ENCODE measurements around the gene FHIT. TPM values are rescaled to one million over a fixed set of nuclear protein-coding genes. Genes with fewer than 3 reads are reported as not detected.
A peak's percentile ranks its signal among the peaks of the same experiment; 100 is the strongest.

The FHIT gene
- total and polyA plus RNA-seq, 2 experiments from 2014 or later, result 0.22 to 0.90 TPM

DNA sequence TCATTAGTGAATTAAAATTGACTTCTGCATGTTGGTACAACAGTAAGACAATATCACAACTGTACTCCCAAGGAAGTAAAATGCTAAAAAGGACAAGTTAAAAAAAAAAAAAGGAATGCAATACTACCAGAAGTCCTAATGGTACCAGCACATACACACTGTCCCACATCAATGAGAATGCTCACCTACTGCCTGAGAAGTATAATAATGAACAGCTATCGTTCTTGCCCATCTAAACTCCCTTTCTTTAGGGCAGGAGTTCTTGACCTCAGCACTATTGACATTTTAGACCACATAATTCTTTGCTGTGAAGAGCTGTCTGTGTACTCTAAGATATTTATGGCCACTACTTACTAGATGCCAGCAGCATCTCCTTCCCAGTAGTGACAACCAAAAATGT lies 651.7 kb downstream of the FHIT start:
- Histone ChIP-seq H3K9ac (no peak overlapping the region), H3K4me2 (ENCODE audit: unreplicated experiment) (no peak overlapping the region), H3F3A (ENCODE audit: insufficient read depth) (no peaks in the 10 kb centered on the region), H3K27ac (no peak overlapping the region), H3K4me3 (no peak overlapping the region), H3K79me2 (ENCODE audit: insufficient read depth) (no peaks in the 10 kb centered on the region), H3K27me3 (replicated peaks; ENCODE audit: insufficient read depth) (no peaks in the 10 kb centered on the region), H3K9me3 (ENCODE audit: low read depth) (no peaks in the 10 kb centered on the region), H2AFZ (no peak overlapping the region), H4K20me1 (ENCODE audit: insufficient read depth) (no peaks in the 10 kb centered on the region), H3K9me2 (ENCODE audit: insufficient read depth) (no peaks in the 10 kb centered on the region), H3K4me1 (ENCODE audit: insufficient read depth) (0 out of 2 replicates have a peak, but pooled peaks cover 10% of the 10 kb centered on the region), H3K36me3 (ENCODE audit: low read depth) (no peaks in the 10 kb centered on the region)
- in situ Hi-C loops (cut with MboI), result loop anchor here (25.0 kb wide), 1 partner anchor 1588 kb away; no protein-coding TSS in a partner anchor
- 38 to 45% methylated on average over 1 of the region's 1 CpG for WGBS, 2 experiments (ENCODE audit: low coverage in 1 of 2, low lambda C conversion rate in 2 of 2, missing lambda C conversion rate in 2 of 2)
- no peak for DNase-seq
- TF ChIP-seq EZH2 (IDR thresholded peaks at IDR 0.05; ENCODE audit: insufficient read depth, poor library complexity, severe bottlenecking) (no peak), EZH2phosphoT487 (IDR thresholded peaks at IDR 0.05; ENCODE audit: insufficient read depth, low read depth) (no peak)

DNA sequence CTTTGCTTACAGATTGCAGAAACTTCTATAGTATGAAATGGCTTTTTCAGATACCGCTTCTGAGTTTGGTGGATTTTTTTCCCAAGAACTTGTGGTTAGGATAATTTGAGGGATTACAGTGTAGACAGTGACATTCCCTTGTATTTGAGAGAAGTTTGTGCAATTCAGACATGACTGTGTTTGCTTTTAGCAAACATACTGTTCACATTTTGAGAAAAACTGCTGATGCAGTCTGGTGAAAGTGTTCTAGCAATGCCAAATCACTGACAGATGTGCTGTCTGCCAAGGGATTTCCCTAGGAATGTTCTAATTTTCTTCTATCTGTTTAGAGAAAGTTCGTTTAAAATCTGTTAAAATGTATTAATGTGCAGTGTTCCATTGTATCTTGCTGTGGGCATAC lies 652.6 kb downstream of the FHIT start:
- in situ Hi-C loops (cut with MboI), result loop anchor here (25.0 kb wide), 1 partner anchor 1589 kb away; no protein-coding TSS in a partner anchor
- DNase-seq, result peak; percentile 33

DNA sequence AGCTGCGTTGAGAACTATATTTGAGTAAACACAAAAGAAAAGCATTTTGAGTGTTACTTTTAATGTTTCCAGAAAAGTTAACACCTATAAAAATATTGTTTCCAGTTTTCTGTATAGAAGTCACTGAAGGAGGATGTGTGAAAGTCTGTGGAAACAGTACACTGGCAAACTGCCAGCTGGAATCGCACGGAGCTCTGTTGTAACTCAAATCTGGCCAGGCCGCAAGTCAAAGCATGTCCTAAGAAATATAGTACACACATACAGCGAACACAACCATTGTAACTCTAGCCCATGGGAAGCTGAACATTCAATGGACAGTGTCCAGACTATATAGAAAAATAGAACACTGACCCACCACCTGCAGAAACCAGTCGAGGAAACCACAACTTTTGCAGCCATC lies 657.2 kb downstream of the FHIT start:
- WGBS, 2 experiments (ENCODE audit: low coverage in 1 of 2, low lambda C conversion rate in 2 of 2, missing lambda C conversion rate in 2 of 2), result 40 to 45% methylated on average over 6 of the region's 6 CpGs
- no peak for DNase-seq
- H3F3A ChIP-seq (ENCODE audit: insufficient read depth), result peaks cover 3% of the 10 kb centered on the region; the same call in 1 of the 2 replicates
- no peaks in the 10 kb centered on the region for H3K36me3 ChIP-seq (ENCODE audit: low read depth)
- no peaks in the 10 kb centered on the region for H4K20me1 ChIP-seq (ENCODE audit: insufficient read depth)
- H3K4me1 ChIP-seq (ENCODE audit: insufficient read depth), result peaks cover 10% of the 10 kb centered on the region; the same call in 1 of the 2 replicates
- no peak overlapping the region for H3K4me2 ChIP-seq (ENCODE audit: unreplicated experiment)
- H3K27me3 ChIP-seq (replicated peaks; ENCODE audit: insufficient read depth), result no peaks in the 10 kb centered on the region
- H3K9ac ChIP-seq, result no peak overlapping the region
- H3K79me2 ChIP-seq (ENCODE audit: insufficient read depth), result no peaks in the 10 kb centered on the region
- H2AFZ ChIP-seq, result no peak overlapping the region
- H3K27ac ChIP-seq, result no peak overlapping the region
- no peaks in the 10 kb centered on the region for H3K9me3 ChIP-seq (ENCODE audit: low read depth)
- in situ Hi-C loops (cut with MboI), result loop anchor here (25.0 kb wide), 1 partner anchor 1593 kb away; no protein-coding TSS in a partner anchor
- TF ChIP-seq EZH2 (IDR thresholded peaks at IDR 0.05; ENCODE audit: insufficient read depth, poor library complexity, severe bottlenecking), result no peak
- no peak for TF ChIP-seq EZH2phosphoT487 (IDR thresholded peaks at IDR 0.05; ENCODE audit: insufficient read depth, low read depth)
- H3K9me2 ChIP-seq (ENCODE audit: insufficient read depth), result no peaks in the 10 kb centered on the region
- H3K4me3 ChIP-seq, result no peak overlapping the region

More for the DNA sequence above, 652.6 kb downstream of the FHIT start:
- 27 to 32% methylated on average over 2 of the region's 2 CpGs for WGBS, 2 experiments (ENCODE audit: low coverage in 1 of 2, low lambda C conversion rate in 2 of 2, missing lambda C conversion rate in 2 of 2)
- no peaks in the 10 kb centered on the region for H3K9me3 ChIP-seq (ENCODE audit: low read depth)
- 0 out of 2 replicates have a peak, but pooled peaks cover 8% of the 10 kb centered on the region for H3K4me1 ChIP-seq (ENCODE audit: insufficient read depth)
- H3F3A ChIP-seq (ENCODE audit: insufficient read depth), result no peaks in the 10 kb centered on the region
- no peaks in the 10 kb centered on the region for H3K36me3 ChIP-seq (ENCODE audit: low read depth)
- H4K20me1 ChIP-seq (ENCODE audit: insufficient read depth), result no peaks in the 10 kb centered on the region
- H2AFZ ChIP-seq, result no peak overlapping the region
- no peaks in the 10 kb centered on the region for H3K27me3 ChIP-seq (replicated peaks; ENCODE audit: insufficient read depth)
- no peak overlapping the region for H3K4me2 ChIP-seq (ENCODE audit: unreplicated experiment)
- H3K9ac ChIP-seq, result no peak overlapping the region
- no peak overlapping the region for H3K4me3 ChIP-seq
- H3K79me2 ChIP-seq (ENCODE audit: insufficient read depth), result no peaks in the 10 kb centered on the region
- TF ChIP-seq EZH2 (IDR thresholded peaks at IDR 0.05; ENCODE audit: insufficient read depth, poor library complexity, severe bottlenecking) (no peak), EZH2phosphoT487 (IDR thresholded peaks at IDR 0.05; ENCODE audit: insufficient read depth, low read depth) (no peak)
- no peak overlapping the region for H3K27ac ChIP-seq
- no peaks in the 10 kb centered on the region for H3K9me2 ChIP-seq (ENCODE audit: insufficient read depth)

DNA sequence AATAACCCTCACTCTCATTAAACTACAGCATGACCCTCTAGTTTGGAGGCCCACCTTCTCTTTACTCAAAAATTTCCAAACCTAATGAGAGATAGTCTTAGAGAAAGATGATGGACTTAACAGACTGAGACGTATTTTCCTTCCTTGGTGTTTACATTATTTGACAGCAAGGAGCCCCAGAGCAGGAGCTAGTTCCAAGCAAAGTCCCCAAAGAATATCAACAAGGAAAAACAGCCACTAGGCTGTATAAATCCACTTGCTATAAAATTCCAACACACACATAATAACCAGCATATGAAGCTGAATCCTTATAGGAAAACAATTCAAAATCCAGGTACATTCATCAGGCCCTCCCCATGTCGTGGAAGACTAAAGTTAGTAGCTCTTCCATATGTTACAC lies 660.0 kb downstream of the FHIT start:
- Histone ChIP-seq H2AFZ (no peak overlapping the region), H3K9ac (no peak overlapping the region), H3K79me2 (ENCODE audit: insufficient read depth) (no peaks in the 10 kb centered on the region), H3K9me3 (ENCODE audit: low read depth) (no peaks in the 10 kb centered on the region), H3F3A (ENCODE audit: insufficient read depth) (peaks cover 19% of the 10 kb centered on the region), H3K36me3 (ENCODE audit: low read depth) (no peaks in the 10 kb centered on the region), H3K4me3 (no peak overlapping the region), H3K27ac (no peak overlapping the region), H3K4me1 (ENCODE audit: insufficient read depth) (peaks cover 14% of the 10 kb centered on the region), H3K9me2 (ENCODE audit: insufficient read depth) (no peaks in the 10 kb centered on the region), H3K27me3 (replicated peaks; ENCODE audit: insufficient read depth) (no peaks in the 10 kb centered on the region), H3K4me2 (ENCODE audit: unreplicated experiment) (no peak overlapping the region), H4K20me1 (ENCODE audit: insufficient read depth) (no peaks in the 10 kb centered on the region)
- no peak for DNase-seq
- in situ Hi-C loops (cut with MboI), result loop anchor here (25.0 kb wide), 1 partner anchor 1596 kb away; no protein-coding TSS in a partner anchor
- TF ChIP-seq EZH2phosphoT487 (IDR thresholded peaks at IDR 0.05; ENCODE audit: insufficient read depth, low read depth) (no peak), EZH2 (IDR thresholded peaks at IDR 0.05; ENCODE audit: insufficient read depth, poor library complexity, severe bottlenecking) (no peak)
- 73 to 74% methylated on average over 2 of the region's 2 CpGs for WGBS, 2 experiments (ENCODE audit: low coverage in 1 of 2, low lambda C conversion rate in 2 of 2, missing lambda C conversion rate in 2 of 2)

Measured in GM23248 (cell line).